IMR-90 (cell line): ENCODE measurements around the gene CAV2. TPM values are rescaled to one million over a fixed set of nuclear protein-coding genes. Genes with fewer than 3 reads are reported as not detected.

ENCODE experiments used
- ATAC-seq: fragments of 200-7000 bp; cut with Tn5 transposase; 2 replicates; pipeline ENCODE4 v1.9.1; 2020; ENCODE audit warnings: low read depth, mild to moderate bottlenecking, moderate library complexity
- BruUV-seq: library from RNA; stranded (reverse); fragments of 400-500 nt; replicated peaks from 2 replicates; lab custom pipeline; 2021; lab: Mats Ljungman, UMichigan
- CTCF ChIA-PET: fragments of 300-600 bp; formaldehyde crosslinking; extraction: SDS; loops from one replicate; lab custom pipeline; 2021; ENCODE audit warnings: antibody characterized with exemption; lab: Yijun Ruan, JAX
- POLR2A ChIA-PET: fragments of 300-600 bp; sonication (Branson Sonifier 250); formaldehyde crosslinking; loops from one replicate; lab custom pipeline; 2022; ENCODE audit warnings: antibody characterized with exemption; ENCODE audit not compliant: unreplicated experiment; lab: Charles Lee
- DNase-seq: peaks from one replicate; pipeline ENCODE4 v3.0.0; 2013
- H2AFZ ChIP-seq: replicated peaks from 2 replicates; pipeline ENCODE3; 2013; ENCODE audit warnings: low read length, mild to moderate bottlenecking; ENCODE audit not compliant: poor library complexity
- H2AK5ac ChIP-seq: 2 replicates; pipeline ENCODE4 v1.6.1; 2013; ENCODE audit warnings: low read depth, low read length, inconsistent platforms
- H2AK9ac ChIP-seq: replicated peaks from 2 replicates; pipeline ENCODE3; 2013; ENCODE audit warnings: mild to moderate bottlenecking, low read depth, low read length, moderate library complexity; ENCODE audit not compliant: poor library complexity
- H2BK120ac ChIP-seq: 2 replicates; pipeline ENCODE4 v1.6.1; 2013; ENCODE audit warnings: low read depth, low read length, inconsistent platforms
- H2BK15ac ChIP-seq: 3 replicates; pipeline ENCODE4 v1.6.1; 2013; ENCODE audit warnings: low read depth, low read length, inconsistent platforms
- H2BK20ac ChIP-seq: 2 replicates; pipeline ENCODE4 v1.6.1; 2013; ENCODE audit warnings: low read depth, mild to moderate bottlenecking, inconsistent platforms, low read length, moderate library complexity
- H2BK5ac ChIP-seq: 2 replicates; pipeline ENCODE4 v1.6.1; 2013; ENCODE audit warnings: mild to moderate bottlenecking, low read depth, low read length, inconsistent platforms; ENCODE audit not compliant: poor library complexity, severe bottlenecking
- H3K14ac ChIP-seq: replicated peaks from 2 replicates; pipeline ENCODE4 v1.6.1; 2013; ENCODE audit warnings: low read depth, low read length, inconsistent platforms
- H3K18ac ChIP-seq: 2 replicates; pipeline ENCODE4 v1.6.1; 2013; ENCODE audit warnings: low read depth, low read length, control low read depth
- H3K23ac ChIP-seq: 2 replicates; pipeline ENCODE4 v1.6.1; 2013; ENCODE audit warnings: low read depth, low read length, inconsistent platforms
- H3K27ac ChIP-seq: 2 replicates; pipeline ENCODE4 v1.5.1; 2013; ENCODE audit warnings: mild to moderate bottlenecking, control low read depth, low read length; ENCODE audit not compliant: insufficient read depth
- H3K27me3 ChIP-seq: 2 replicates; pipeline ENCODE4 v1.6.1; 2013; ENCODE audit warnings: low read length; ENCODE audit not compliant: control insufficient read depth, insufficient read depth
- H3K36me3 ChIP-seq: 2 replicates; pipeline ENCODE4 v1.6.1; 2013; ENCODE audit warnings: low read length, mixed read lengths; ENCODE audit not compliant: control insufficient read depth, insufficient read depth
- H3K4ac ChIP-seq: 2 replicates; pipeline ENCODE4 v1.6.1; 2013; ENCODE audit warnings: low read depth, low read length, inconsistent platforms
- H3K4me1 ChIP-seq: 2 replicates; pipeline ENCODE4 v1.6.1; 2013; ENCODE audit warnings: low read length, mixed read lengths; ENCODE audit not compliant: control insufficient read depth, insufficient read depth
- H3K4me2 ChIP-seq: 2 replicates; pipeline ENCODE4 v1.6.1; 2013; ENCODE audit warnings: low read depth, mild to moderate bottlenecking, control low read depth, low read length, moderate library complexity
- H3K4me3 ChIP-seq: 2 replicates; pipeline ENCODE4 v1.5.1; 2013; ENCODE audit warnings: low read depth, mild to moderate bottlenecking, control low read depth, low read length, moderate library complexity; ENCODE audit not compliant: insufficient read depth
- H3K56ac ChIP-seq: 2 replicates; pipeline ENCODE4 v1.6.1; 2013; ENCODE audit warnings: low read length, inconsistent platforms; ENCODE audit not compliant: insufficient read depth; ENCODE audit errors: extremely low read depth
- H3K79me1 ChIP-seq, 2 experiments: 2 replicates each; pipeline ENCODE4 v1.6.1; 2013; ENCODE audit warnings: low read length in 2 of 2, inconsistent platforms in 1 of 2, low read depth in 1 of 2
- H3K9ac ChIP-seq: 2 replicates; pipeline ENCODE4 v1.6.1; 2013; ENCODE audit warnings: low read depth, low read length, control low read depth
- H3K9me1 ChIP-seq: 2 replicates; pipeline ENCODE4 v1.6.1; 2013; ENCODE audit warnings: low read length, inconsistent platforms; ENCODE audit not compliant: insufficient read depth
- H3K9me3 ChIP-seq: 2 replicates; pipeline ENCODE4 v1.6.1; 2013; ENCODE audit warnings: low read length; ENCODE audit not compliant: control insufficient read depth, insufficient read depth
- H4K20me1 ChIP-seq: 2 replicates; pipeline ENCODE4 v1.6.1; 2013; ENCODE audit warnings: low read length, inconsistent platforms; ENCODE audit not compliant: insufficient read depth
- H4K5ac ChIP-seq: 2 replicates; pipeline ENCODE4 v1.6.1; 2013; ENCODE audit warnings: mild to moderate bottlenecking, low read depth, low read length, control low read depth
- H4K8ac ChIP-seq, 2 experiments: 2 replicates each; pipeline ENCODE4 v1.6.1; 2013; ENCODE audit warnings: low read depth in 2 of 2, low read length in 2 of 2, control low read depth in 1 of 2, inconsistent platforms in 1 of 2
- H4K91ac ChIP-seq: 2 replicates; pipeline ENCODE4 v1.6.1; 2013; ENCODE audit warnings: low read depth, low read length, inconsistent platforms; ENCODE audit not compliant: insufficient read depth
- CEBPB ChIP-seq: IDR thresholded peaks from 2 replicates; pipeline ENCODE4 v1.6.1; 2012; ENCODE audit warnings: low read depth, low read length, improper control_type of control experiment
- CTCF ChIP-seq: conservative IDR thresholded peaks from 2 replicates; pipeline ENCODE4 v1.5.1; 2012; ENCODE audit warnings: mild to moderate bottlenecking, low read depth, low read length, improper control_type of control experiment
- RAD21 ChIP-seq: IDR thresholded peaks from 2 replicates; pipeline ENCODE4 v1.6.1; 2012; ENCODE audit warnings: low read length, improper control_type of control experiment
- SMC3 ChIP-seq: fragments of 150-350 bp; IDR thresholded peaks from 2 replicates; pipeline ENCODE4 v1.6.1; 2016; ENCODE audit warnings: low read depth, mild to moderate bottlenecking, antibody characterized with exemption, low read length, moderate library complexity
- dilution Hi-C: fragments of 300-500 bp; cut with HindIII; formaldehyde crosslinking; loops from one replicate; pipeline ENCODE4 v1.14.3; 2018; ENCODE audit warnings: low sequenced_read_pairs; ENCODE audit not compliant: unreplicated experiment
- in situ Hi-C: fragments of 300-500 bp; cut with MboI; formaldehyde crosslinking; loops from 3 replicates; pipeline ENCODE4 v1.14.3; 2019; ENCODE audit warnings: low sequenced_read_pairs, inconsistent platforms, mixed read lengths
- intact Hi-C: fragments of 100-400 bp; cut with micrococcal nuclease; formaldehyde crosslinking; loops from 2 replicates; pipeline ENCODE4 v1.10.0; 2022
- polyA plus RNA-seq, 3 experiments: library from polyadenylated mRNA; depleted of rRNA; stranded (reverse); fragments of >200 nt; gene quantifications; 2 replicates each; pipeline ENCODE4 v1.2.3, GENCODE V29; 2012; ENCODE audit warnings: low replicate concordance in 1 of 3
- total RNA-seq: library from RNA; depleted of rRNA; stranded (reverse); fragments of >200 nt; gene quantifications from 2 replicates; pipeline ENCODE4 v1.2.3, GENCODE V29; 2012

The CAV2 gene
- total and polyA plus RNA-seq, 2 of the 4 experiments (the other 2 are of a cell fraction), result 199 to 265 TPM

GRCh38 chr7:116461500-116461899 is 38.0 kb upstream of the CAV2 start:
- H3K4me1 ChIP-seq, result peaks cover 6% of the 10 kb centered on the region
- DNase-seq, result no peak
- no peak overlapping the region for H3K4me3 ChIP-seq
- ATAC-seq, result no peak
- no peak overlapping the region for H2BK120ac ChIP-seq
- no peak overlapping the region for H3K9ac ChIP-seq
- no peaks in the 10 kb centered on the region for H4K20me1 ChIP-seq
- no peaks in the 10 kb centered on the region for H3K27me3 ChIP-seq
- H4K8ac ChIP-seq, result no peak overlapping the region
- H4K5ac ChIP-seq, result no peak overlapping the region
- no peak overlapping the region for H2BK15ac ChIP-seq
- no peak overlapping the region for H2AFZ ChIP-seq
- H3K18ac ChIP-seq, result no peak overlapping the region
- intact Hi-C loops, result no loop called here
- POLR2A ChIA-PET, result no interaction called here
- no peak overlapping the region for H3K27ac ChIP-seq
- no peak overlapping the region for H2BK20ac ChIP-seq
- H3K9me3 ChIP-seq, result no peaks in the 10 kb centered on the region
- H2AK5ac ChIP-seq, result no peak overlapping the region
- H3K4me2 ChIP-seq, result peak overlapping the region; percentile 22; the same call in 1 of the 2 replicates
- no peak overlapping the region for H3K14ac ChIP-seq
- peak overlapping the region; percentile 33 for H2BK5ac ChIP-seq
- no peak for TF ChIP-seq CEBPB
- TF ChIP-seq SMC3, result 0 out of 2 replicates have a peak, but pooled peaks have one; percentile 7
- TF ChIP-seq CTCF, result peak; percentile 23; the same call in 1 of the 2 replicates
- peak; percentile 21; the same call in 1 of the 2 replicates for TF ChIP-seq RAD21
- dilution Hi-C loops, result no loop called here
- H3K79me1 ChIP-seq, result peaks cover 0 to 4% of the 10 kb centered on the region in 2 experiments; a peak in 2 of 4 replicates
- H3K56ac ChIP-seq, result no peak overlapping the region
- no peak overlapping the region for H3K4ac ChIP-seq
- H3K9me1 ChIP-seq, result no peaks in the 10 kb centered on the region
- CTCF ChIA-PET, result no interaction called here
- H4K91ac ChIP-seq, result no peak overlapping the region
- H3K23ac ChIP-seq, result no peak overlapping the region
- no peaks in the 10 kb centered on the region for H3K36me3 ChIP-seq
- no peak overlapping the region for H2AK9ac ChIP-seq
- in situ Hi-C loops, result no loop called here
- no TSS peak for BruUV-seq
